H9 (cell line): ENCODE measurements around the gene KIAA0753. TPM values are rescaled to one million over a fixed set of nuclear protein-coding genes. Genes with fewer than 3 reads are reported as not detected.

Experiments
- DNase-seq: peaks from one replicate; pipeline ENCODE4 v3.0.0-alpha.2; 2017
- H2AFZ ChIP-seq: one replicate; pipeline ENCODE4 v1.6.1; 2013; ENCODE audit warnings: mild to moderate bottlenecking, low read length, control low read depth, moderate library complexity
- H2AK5ac ChIP-seq: 2 replicates; pipeline ENCODE4 v1.6.1; 2013; ENCODE audit warnings: low read length, control low read depth, mixed read lengths; ENCODE audit not compliant: insufficient read length
- H2BK120ac ChIP-seq: one replicate; pipeline ENCODE4 v1.6.1; 2013; ENCODE audit warnings: low read depth, mild to moderate bottlenecking, low read length, control low read depth, inconsistent platforms; ENCODE audit not compliant: poor library complexity, severe bottlenecking
- H2BK12ac ChIP-seq: 2 replicates; pipeline ENCODE4 v1.6.1; 2013; ENCODE audit warnings: low read length, control low read depth, mixed read lengths, low read depth; ENCODE audit not compliant: insufficient read length
- H2BK15ac ChIP-seq: 2 replicates; pipeline ENCODE4 v1.6.1; 2013; ENCODE audit warnings: low read depth, low read length, control low read depth
- H2BK20ac ChIP-seq: one replicate; pipeline ENCODE4 v1.6.1; 2013; ENCODE audit warnings: low read depth, mild to moderate bottlenecking, low read length, control low read depth, inconsistent platforms; ENCODE audit not compliant: poor library complexity, severe bottlenecking
- H2BK5ac ChIP-seq: 2 replicates; pipeline ENCODE4 v1.6.1; 2013; ENCODE audit warnings: low read length, control low read depth, mixed read lengths; ENCODE audit not compliant: insufficient read length
- H3K14ac ChIP-seq: 2 replicates; pipeline ENCODE4 v1.6.1; 2013; ENCODE audit warnings: low read length, control low read depth; ENCODE audit not compliant: insufficient read depth
- H3K18ac ChIP-seq: 2 replicates; pipeline ENCODE4 v1.6.1; 2013; ENCODE audit warnings: low read depth, mild to moderate bottlenecking, mixed read lengths, low read length, control low read depth; ENCODE audit not compliant: insufficient read length
- H3K23ac ChIP-seq: 2 replicates; pipeline ENCODE4 v1.6.1; 2013; ENCODE audit warnings: low read length, control low read depth, mixed read lengths, low read depth; ENCODE audit not compliant: insufficient read length
- H3K23me2 ChIP-seq: 2 replicates; pipeline ENCODE4 v1.6.1; 2013; ENCODE audit warnings: low read depth, mild to moderate bottlenecking, mixed read lengths, low read length, control low read depth; ENCODE audit not compliant: insufficient read length, poor library complexity, severe bottlenecking
- H3K27ac ChIP-seq: 2 replicates; pipeline ENCODE4 v1.5.1; 2013; ENCODE audit warnings: low read length, control low read depth, mixed read lengths, low read depth; ENCODE audit not compliant: insufficient read length
- H3K27me3 ChIP-seq: 2 replicates; pipeline ENCODE4 v1.6.1; 2013; ENCODE audit warnings: low read length, control low read depth, inconsistent platforms; ENCODE audit not compliant: insufficient read depth
- H3K4ac ChIP-seq: 2 replicates; pipeline ENCODE4 v1.6.1; 2013; ENCODE audit warnings: low read depth, mild to moderate bottlenecking, control low read depth, inconsistent platforms, low read length, moderate library complexity
- H3K4me1 ChIP-seq: 2 replicates; pipeline ENCODE4 v1.6.1; 2013; ENCODE audit warnings: low read length, control low read depth, inconsistent platforms; ENCODE audit not compliant: insufficient read depth
- H3K4me2 ChIP-seq: 2 replicates; pipeline ENCODE4 v1.6.1; 2013; ENCODE audit warnings: low read length, control low read depth, mixed read lengths; ENCODE audit not compliant: insufficient read length, insufficient read depth
- H3K56ac ChIP-seq: 2 replicates; pipeline ENCODE4 v1.6.1; 2013; ENCODE audit warnings: low read depth, mild to moderate bottlenecking, mixed read lengths, low read length, control low read depth; ENCODE audit not compliant: insufficient read length
- H3K79me1 ChIP-seq: 2 replicates; pipeline ENCODE4 v1.6.1; 2013; ENCODE audit warnings: low read depth, mild to moderate bottlenecking, moderate library complexity, low read length, control low read depth, inconsistent platforms; ENCODE audit not compliant: insufficient read depth, poor library complexity, severe bottlenecking
- H3K79me2 ChIP-seq: 2 replicates; pipeline ENCODE4 v1.6.1; 2013; ENCODE audit warnings: low read length, control low read depth, inconsistent platforms; ENCODE audit not compliant: insufficient read depth
- H3K9ac ChIP-seq: 2 replicates; pipeline ENCODE4 v1.6.1; 2013; ENCODE audit warnings: low read length, control low read depth, mixed read lengths; ENCODE audit not compliant: insufficient read length; ENCODE audit errors: extremely low read depth
- H3K9me3 ChIP-seq: one replicate; pipeline ENCODE4 v1.6.1; 2013; ENCODE audit warnings: low read depth, low read length, inconsistent platforms; ENCODE audit not compliant: control insufficient read depth
- H3T11ph ChIP-seq: one replicate; pipeline ENCODE4 v1.6.1; 2013; ENCODE audit warnings: mild to moderate bottlenecking, low read length, control low read depth, inconsistent platforms
- H4K20me1 ChIP-seq: one replicate; pipeline ENCODE4 v1.6.1; 2013; ENCODE audit not compliant: control insufficient read depth, insufficient read length, insufficient read depth
- H4K5ac ChIP-seq: 2 replicates; pipeline ENCODE4 v1.6.1; 2013; ENCODE audit warnings: low read depth, mild to moderate bottlenecking, mixed read lengths, low read length, control low read depth; ENCODE audit not compliant: insufficient read length
- H4K8ac ChIP-seq: replicated peaks from 2 replicates; pipeline ENCODE4 v1.6.1; 2013; ENCODE audit warnings: low read length, control low read depth, mixed read lengths, low read depth; ENCODE audit not compliant: insufficient read length
- H4K91ac ChIP-seq: 2 replicates; pipeline ENCODE4 v1.6.1; 2013; ENCODE audit warnings: low read depth, mild to moderate bottlenecking, moderate library complexity, mixed read lengths, low read length, control low read depth; ENCODE audit not compliant: insufficient read length
- H3K27ac Mint-ChIP-seq, 3 experiments: 2 replicates in 2 of 3; 3 replicates in 1 of 3; pipeline ENCODE4 v1.8.0; 2020 to 2021; ENCODE audit warnings: mixed read lengths in 3 of 3, mild to moderate bottlenecking in 1 of 3, moderate library complexity in 1 of 3
- H3K27me3 Mint-ChIP-seq: 2 replicates; pipeline ENCODE4 v1.8.0; 2021; ENCODE audit warnings: low read depth, mild to moderate bottlenecking, moderate library complexity, mixed read lengths
- H3K36me3 Mint-ChIP-seq, 3 experiments: 2 replicates in 2 of 3; 3 replicates in 1 of 3; pipeline ENCODE4 v1.8.0; 2020 to 2021; ENCODE audit warnings: low read depth in 3 of 3, mixed read lengths in 3 of 3; ENCODE audit not compliant: insufficient read depth in 1 of 3
- H3K4me1 Mint-ChIP-seq, 2 experiments: 2 replicates each; pipeline ENCODE4 v1.8.0; 2020; ENCODE audit warnings: mixed read lengths in 2 of 2
- H3K4me3 Mint-ChIP-seq, 2 experiments: 2 replicates in 1 of 2; 3 replicates in 1 of 2; pipeline ENCODE4 v1.8.0; 2020 to 2021; ENCODE audit warnings: mild to moderate bottlenecking in 2 of 2, mixed read lengths in 2 of 2, moderate library complexity in 1 of 2
- H3K9me3 Mint-ChIP-seq, 2 experiments: 2 replicates in 1 of 2; 3 replicates in 1 of 2; pipeline ENCODE4 v1.8.0; 2020; ENCODE audit warnings: mild to moderate bottlenecking in 2 of 2, mixed read lengths in 2 of 2, moderate library complexity in 1 of 2
- CTCF ChIP-seq: fragments of 200-600 bp; sonication (generic); conservative IDR thresholded peaks from 3 replicates; pipeline ENCODE4 v1.8.0; 2021; ENCODE audit warnings: antibody characterized with exemption, mild to moderate bottlenecking
- WGBS: extraction: QIAGEN DNeasy Blood & Tissue Kit; methylation state at CpG from one replicate; pipeline ENCODE4 v1.1.7; 2013; ENCODE audit warnings: missing lambda C conversion rate, low lambda C conversion rate, mixed read lengths; ENCODE audit not compliant: insufficient read length; ENCODE audit errors: extremely low coverage; 5-methylcytosine and 5-hydroxymethylcytosine counted together
- total RNA-seq: library from RNA; stranded (reverse); gene quantifications from 2 replicates; pipeline ENCODE4 v1.2.1, GENCODE V29; 2021

The KIAA0753 gene
- total RNA-seq, 1 experiment from 2014 or later, result 37.2 TPM

DNA sequence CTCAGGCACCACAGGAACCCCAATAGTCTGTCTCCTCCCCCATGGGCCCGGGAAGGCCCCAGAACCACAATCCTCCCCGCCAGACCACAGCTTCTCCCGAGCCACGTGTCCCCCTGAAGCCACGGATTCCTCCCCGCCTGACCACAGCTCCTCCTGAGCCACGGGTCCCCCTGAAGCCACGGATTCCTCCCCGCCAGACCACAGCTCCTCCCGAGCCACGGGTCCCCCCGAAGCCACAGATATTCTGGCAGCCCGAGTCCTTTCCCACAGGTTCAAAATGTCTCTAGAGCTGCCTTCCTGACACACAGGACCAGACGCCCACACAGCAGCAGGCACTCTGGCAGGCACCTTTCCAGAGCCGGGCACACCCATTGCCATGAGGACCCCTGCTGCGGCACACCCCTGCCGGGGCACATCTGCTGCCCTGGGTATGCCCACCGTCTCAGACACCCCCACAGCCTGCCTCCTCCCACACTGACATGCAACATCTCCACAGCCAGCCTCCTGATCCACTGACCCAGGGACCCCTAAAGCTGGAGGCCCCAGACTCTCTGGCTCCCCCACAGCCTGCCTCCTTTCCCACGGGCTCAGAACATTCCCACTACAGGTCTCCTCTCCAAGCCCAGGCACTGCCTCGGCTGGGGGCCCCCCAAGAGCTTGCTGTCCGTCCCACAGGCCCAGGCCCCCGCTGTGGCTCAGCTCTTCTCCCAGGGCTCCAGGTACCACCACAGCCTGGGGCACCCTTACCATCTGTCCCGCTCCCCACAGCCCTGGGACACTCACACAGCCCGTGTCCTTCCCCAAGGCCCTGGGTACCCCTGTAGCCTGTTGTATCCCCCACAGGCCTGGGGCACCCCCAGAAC, 2.2 kb downstream of the KIAA0753 start:
- H4K8ac ChIP-seq, result no peak overlapping the region
- H2BK5ac ChIP-seq, result no peak overlapping the region
- H2BK12ac ChIP-seq, result no peak overlapping the region
- Mint-ChIP-seq H3K4me3 (peak overlapping the region; percentile 91 to 94; a peak in 3 of 5 replicates), H3K9me3 (no peaks in the 10 kb centered on the region), H3K27ac (peak overlapping the region in 2 of 3 experiments; percentile 39 to 76; a peak in 2 of 7 replicates), H3K36me3 (peaks cover 14 to 28% (median 26%) of the 10 kb centered on the region in 3 experiments), H3K27me3 (no peaks in the 10 kb centered on the region; the same call in 1 of the 2 replicates), H3K4me1 (peaks cover 15 to 20% of the 10 kb centered on the region in 2 experiments)
- H3K9me3 ChIP-seq, result no peaks in the 10 kb centered on the region
- no peak overlapping the region for H3K56ac ChIP-seq
- H3K79me1 ChIP-seq, result no peaks in the 10 kb centered on the region
- no peak overlapping the region for H4K91ac ChIP-seq
- H3K23ac ChIP-seq, result no peak overlapping the region
- no peak overlapping the region for H4K5ac ChIP-seq
- no peak for TF ChIP-seq CTCF
- no peak overlapping the region for H3T11ph ChIP-seq
- H2BK15ac ChIP-seq, result no peak overlapping the region
- no peak overlapping the region for H3K4ac ChIP-seq
- H2BK120ac ChIP-seq, result no peak overlapping the region
- H2AK5ac ChIP-seq, result no peak overlapping the region
- H3K79me2 ChIP-seq, result peaks cover 2% of the 10 kb centered on the region; the same call in 1 of the 2 replicates
- no CpG with 5 or more reads among the region's 24 CpGs for WGBS
- no peaks in the 10 kb centered on the region for H3K4me1 ChIP-seq
- no peak overlapping the region for H3K4me2 ChIP-seq
- H3K18ac ChIP-seq, result no peak overlapping the region
- no peak overlapping the region for H2BK20ac ChIP-seq
- H3K9ac ChIP-seq, result no peak overlapping the region
- H2AFZ ChIP-seq, result no peak overlapping the region
- H3K27me3 ChIP-seq, result no peaks in the 10 kb centered on the region
- H3K23me2 ChIP-seq, result peaks cover 18% of the 10 kb centered on the region
- DNase-seq, result no peak
- no peaks in the 10 kb centered on the region for H4K20me1 ChIP-seq
- H3K14ac ChIP-seq, result no peak overlapping the region
- H3K27ac ChIP-seq, result no peak overlapping the region
